HG03139 (cell line): ENCODE results near the gene CUX1.

Experiments used
- ATAC-seq: cut with Tn5 transposase; IDR thresholded peaks from one replicate; pipeline ENCODE4 v1.9.1; 2021; ENCODE audit not compliant: unreplicated experiment

Gene CUX1, protein sequence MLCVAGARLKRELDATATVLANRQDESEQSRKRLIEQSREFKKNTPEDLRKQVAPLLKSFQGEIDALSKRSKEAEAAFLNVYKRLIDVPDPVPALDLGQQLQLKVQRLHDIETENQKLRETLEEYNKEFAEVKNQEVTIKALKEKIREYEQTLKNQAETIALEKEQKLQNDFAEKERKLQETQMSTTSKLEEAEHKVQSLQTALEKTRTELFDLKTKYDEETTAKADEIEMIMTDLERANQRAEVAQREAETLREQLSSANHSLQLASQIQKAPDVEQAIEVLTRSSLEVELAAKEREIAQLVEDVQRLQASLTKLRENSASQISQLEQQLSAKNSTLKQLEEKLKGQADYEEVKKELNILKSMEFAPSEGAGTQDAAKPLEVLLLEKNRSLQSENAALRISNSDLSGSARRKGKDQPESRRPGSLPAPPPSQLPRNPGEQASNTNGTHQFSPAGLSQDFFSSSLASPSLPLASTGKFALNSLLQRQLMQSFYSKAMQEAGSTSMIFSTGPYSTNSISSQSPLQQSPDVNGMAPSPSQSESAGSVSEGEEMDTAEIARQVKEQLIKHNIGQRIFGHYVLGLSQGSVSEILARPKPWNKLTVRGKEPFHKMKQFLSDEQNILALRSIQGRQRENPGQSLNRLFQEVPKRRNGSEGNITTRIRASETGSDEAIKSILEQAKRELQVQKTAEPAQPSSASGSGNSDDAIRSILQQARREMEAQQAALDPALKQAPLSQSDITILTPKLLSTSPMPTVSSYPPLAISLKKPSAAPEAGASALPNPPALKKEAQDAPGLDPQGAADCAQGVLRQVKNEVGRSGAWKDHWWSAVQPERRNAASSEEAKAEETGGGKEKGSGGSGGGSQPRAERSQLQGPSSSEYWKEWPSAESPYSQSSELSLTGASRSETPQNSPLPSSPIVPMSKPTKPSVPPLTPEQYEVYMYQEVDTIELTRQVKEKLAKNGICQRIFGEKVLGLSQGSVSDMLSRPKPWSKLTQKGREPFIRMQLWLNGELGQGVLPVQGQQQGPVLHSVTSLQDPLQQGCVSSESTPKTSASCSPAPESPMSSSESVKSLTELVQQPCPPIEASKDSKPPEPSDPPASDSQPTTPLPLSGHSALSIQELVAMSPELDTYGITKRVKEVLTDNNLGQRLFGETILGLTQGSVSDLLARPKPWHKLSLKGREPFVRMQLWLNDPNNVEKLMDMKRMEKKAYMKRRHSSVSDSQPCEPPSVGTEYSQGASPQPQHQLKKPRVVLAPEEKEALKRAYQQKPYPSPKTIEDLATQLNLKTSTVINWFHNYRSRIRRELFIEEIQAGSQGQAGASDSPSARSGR (N-terminal part only)

GRCh38 chr7:101817471-101818286, at the start of gene CUX1:
Gene CUX1, plus strand, starts transcription at chr7:101817626. Its CDS starts 14 bp downstream, at chr7:101817640.
- no peak for ATAC-seq

- no peak for ATAC-seq
Measured at GRCh38 chr7:101768280-101768679, 49.1 kb upstream of the CUX1 start.

GRCh38 chr7:101770466-101770865, 47.0 kb upstream of the CUX1 start:
- no peak for ATAC-seq

- ATAC-seq = no peak
Measured at GRCh38 chr7:101772508-101773211, 44.8 kb upstream of the CUX1 start.

DNA sequence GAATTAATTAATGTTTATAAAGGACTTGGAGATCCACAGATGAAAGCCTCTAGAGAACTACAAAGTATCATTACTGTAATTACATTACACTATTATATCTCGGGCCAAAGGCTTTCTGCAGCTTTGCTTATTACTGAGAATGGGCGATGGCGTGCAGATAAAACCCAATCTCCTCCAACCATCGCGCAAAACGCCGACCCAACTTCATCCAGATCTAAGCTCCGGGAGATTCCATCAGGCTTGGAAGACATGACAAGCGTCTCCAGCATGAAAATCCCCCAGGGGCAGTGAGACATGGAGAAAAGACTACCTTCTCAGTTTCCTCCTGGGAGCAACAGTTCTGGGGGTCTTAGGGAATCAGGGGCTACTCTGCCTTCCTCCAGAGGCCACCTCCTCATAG, 42.2 kb upstream of the CUX1 start:
- no peak for ATAC-seq

DNA sequence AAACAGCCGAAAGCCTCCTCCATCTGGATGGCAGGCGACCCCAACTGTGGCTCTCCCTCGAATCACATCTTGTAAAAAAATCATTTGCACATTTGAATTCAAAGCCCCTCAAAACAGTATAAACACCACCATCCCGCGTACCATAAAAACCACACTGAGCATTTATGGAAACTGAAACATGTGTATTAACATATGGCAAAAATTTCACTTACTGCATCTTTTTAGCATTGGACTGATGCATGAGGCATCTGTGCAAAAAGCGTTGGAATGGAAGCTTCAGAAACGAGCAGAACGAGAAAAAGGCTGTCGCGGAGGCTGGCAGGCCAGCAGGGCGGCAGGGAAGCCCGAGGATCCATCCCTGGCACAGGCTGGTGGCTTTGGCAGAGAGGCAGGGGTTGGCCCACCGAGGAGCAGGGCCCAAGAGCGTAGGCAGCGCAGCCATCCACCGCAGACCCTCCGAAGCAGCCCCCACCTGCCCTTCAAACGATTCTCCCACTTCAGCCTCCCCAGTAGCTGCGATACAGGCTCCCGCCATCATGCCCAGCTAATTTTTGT, 39.3 kb upstream of the CUX1 start:
- ATAC-seq = no peak

- no peak for ATAC-seq
Measured at GRCh38 chr7:101779267-101779666, 38.2 kb upstream of the CUX1 start.

- no peak for ATAC-seq
Measured at GRCh38 chr7:101780281-101780680, 37.1 kb upstream of the CUX1 start.

GRCh38 chr7:101781439-101781838, 36.0 kb upstream of the CUX1 start:
- no peak for ATAC-seq

DNA sequence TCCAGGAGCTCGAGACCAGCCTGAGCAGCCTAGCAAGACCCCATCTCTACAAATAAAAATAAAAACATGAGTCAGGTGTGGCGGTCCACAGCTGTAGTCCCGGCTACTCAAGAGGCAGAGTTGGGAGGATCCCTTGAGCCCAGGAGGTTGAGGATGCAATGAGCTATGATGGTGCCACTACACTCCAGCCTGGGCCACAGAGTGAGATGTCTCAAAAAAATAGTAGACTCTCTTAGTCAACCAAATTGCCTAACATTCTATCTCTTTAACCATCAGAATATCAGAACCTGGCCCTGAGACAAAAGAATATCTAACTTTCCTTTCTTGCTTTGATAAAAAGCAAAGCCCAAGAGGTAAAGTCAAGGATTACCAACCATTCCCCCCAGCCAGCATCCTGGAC, 35.0 kb upstream of the CUX1 start:
- ATAC-seq = no peak

DNA sequence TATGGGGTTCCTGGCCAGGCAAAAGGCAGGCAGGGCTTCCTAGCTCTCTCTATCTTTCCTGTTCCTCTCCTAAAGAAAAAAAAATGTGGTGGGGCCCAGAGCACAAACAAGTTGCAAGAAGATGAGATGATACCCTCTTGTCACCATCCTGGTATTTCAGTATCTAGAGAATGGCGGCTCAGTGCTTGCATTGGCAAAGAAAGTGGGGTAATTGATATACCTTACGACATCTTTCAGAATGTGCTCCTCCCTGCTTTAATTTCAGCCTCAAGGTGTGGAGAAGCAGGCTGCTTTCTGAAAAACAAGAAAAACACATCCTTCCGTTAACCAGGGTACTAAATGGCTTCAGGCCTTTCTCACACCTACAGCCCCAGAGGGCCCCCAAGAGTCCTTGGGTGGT, 34.5 kb upstream of the CUX1 start:
- ATAC-seq = no peak

DNA sequence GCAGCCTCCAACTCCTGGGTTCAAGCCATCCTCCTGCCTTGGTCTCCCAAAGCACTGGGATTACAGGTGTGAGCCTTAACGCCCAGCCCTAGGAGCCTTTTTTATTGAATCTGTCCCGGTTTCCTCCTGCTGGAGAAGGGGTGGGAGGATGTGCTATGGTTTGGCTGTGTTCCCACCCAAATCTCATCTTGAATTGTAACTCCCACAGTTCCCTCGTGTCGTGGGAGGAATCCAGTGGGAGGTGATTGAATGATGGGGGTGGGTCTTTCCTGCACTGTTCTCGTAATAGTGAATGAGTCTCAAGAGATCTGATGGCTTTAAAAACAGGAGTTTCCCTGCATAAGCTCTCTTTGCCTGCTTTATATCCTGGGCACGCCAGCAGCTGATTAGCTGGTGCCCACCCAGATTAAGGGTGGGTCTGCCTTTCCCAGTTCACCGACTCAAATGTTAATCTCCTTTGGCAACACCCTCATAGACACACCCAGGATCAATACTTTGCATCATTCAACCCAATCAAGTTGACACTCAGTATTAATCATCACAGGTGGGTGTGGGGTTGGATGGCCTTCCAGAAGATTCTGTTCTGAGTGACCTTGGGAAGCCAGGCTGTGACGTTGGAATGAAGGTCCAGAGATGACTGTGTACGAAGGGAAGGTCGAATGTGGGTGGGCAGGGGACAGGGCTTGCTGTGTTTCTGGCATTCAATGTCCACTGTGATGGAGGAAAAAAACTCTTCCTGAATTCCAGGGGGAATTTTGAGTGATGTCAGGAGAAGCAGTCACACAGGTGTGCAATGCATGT, 33.8 kb upstream of the CUX1 start:
- no peak for ATAC-seq

DNA sequence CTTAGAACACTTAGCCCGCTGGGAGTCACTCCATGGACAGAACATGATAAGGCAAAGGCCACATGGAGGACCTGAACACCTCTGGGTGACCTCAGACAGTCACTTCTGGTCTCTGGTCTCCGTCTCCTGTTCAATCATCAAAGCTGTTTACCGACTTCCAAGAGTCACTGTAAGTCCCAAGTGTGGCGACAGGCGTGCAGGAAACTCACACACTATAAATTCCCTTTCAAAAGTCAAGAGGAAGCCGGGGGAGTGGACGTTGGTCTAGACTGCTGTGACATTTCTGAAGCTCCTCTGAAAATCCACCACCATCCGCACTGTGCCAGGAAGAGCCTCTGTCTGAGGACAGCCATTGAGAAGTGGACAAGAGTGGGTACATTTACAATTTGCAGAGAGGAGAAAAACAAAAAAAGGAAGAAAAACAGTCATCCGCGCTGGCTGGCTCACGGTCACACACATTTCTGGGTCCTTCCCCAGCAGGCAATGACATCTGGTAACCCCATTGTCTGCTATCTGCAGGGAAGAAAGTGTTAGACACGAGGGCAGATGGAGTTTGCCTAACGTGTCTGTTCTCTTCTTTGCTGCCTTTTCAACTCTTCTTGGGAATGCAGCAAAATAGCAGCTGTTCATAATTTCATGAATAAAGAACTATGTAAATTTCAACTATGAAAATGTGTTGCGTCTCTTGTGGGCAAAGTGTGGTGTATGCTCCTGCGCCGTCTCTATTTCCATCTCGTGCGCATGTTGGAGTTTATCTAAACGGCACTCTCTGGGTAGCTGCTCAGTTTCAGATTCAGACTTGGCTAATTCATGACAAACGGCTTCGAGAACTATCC, 32.9 kb upstream of the CUX1 start:
- no peak for ATAC-seq

DNA sequence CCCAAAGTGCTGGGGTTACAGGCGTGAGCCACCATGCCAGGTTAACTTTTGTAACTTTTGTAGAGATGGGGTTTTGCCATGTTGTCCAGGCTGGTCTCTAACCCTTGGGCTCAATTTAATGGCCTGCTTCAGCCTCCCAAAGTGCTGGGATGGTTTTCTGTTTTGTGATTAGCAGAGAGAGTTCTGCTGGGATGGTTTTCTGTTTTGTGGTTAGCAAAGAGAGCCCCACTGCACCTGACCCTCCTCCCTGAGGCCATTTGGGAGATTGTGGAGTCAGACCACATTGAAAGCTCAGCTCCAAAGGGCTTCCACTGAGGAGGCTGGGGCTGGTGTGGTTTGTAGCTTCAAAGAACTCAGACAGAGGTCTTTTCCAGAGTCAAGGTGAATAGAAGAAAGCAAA, 29.6 kb upstream of the CUX1 start:
- ATAC-seq = no peak

- ATAC-seq = no peak
Measured at GRCh38 chr7:101788517-101788916, 28.9 kb upstream of the CUX1 start.

DNA sequence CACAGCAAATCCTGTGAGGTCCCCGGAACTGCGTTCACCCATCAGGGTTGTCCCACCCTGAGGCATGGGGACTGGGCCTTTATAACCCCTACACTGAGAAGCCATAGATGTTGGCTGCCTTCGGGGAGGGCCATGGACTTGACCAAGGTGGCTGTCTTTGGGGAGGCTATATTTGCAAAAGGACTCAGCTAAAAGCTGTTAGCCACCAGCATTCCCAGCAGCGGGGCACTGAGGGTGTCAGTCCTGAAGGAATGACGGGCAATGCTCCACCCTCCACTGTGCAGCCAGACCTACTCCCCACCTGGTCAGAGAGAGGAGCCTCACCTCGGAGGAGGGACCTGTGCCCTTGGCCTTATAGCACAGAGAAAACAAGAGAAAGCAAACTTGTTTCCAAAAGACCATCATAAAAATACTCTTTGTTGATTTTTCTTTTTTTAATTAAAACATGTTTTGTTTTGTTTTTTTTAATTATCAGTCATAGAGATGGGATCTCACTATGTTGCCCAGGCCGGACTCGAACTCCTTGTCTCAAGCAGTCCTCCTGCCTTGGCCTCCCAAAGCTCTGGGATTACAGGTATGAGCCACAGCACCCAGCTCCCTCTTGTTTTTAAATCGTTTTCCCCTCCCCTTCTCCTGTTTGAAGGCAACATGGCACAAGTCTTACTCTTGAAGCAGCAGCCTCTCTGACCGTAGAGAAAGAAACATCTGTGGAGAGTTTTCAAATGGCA, 26.7 kb upstream of the CUX1 start:
- ATAC-seq = no peak

GRCh38 chr7:101792051-101792681, 25.3 kb upstream of the CUX1 start:
- no peak for ATAC-seq
